ENCODE results near the gene CORO2A.
A peak's percentile ranks its signal among the peaks of the same experiment; 100 is the strongest.

The CORO2A gene

GRCh38 chr9:98206754-98207153, 14.3 kb upstream of the CORO2A start:
- Histone ChIP-seq H3K27me3 (ENCODE audit: insufficient read depth, low read length) (no peaks in the 10 kb centered on the region), H3K27ac (ENCODE audit: low read depth, low read length) (no peak overlapping the region), H3K4me1 (ENCODE audit: insufficient read depth, low read length) (peaks cover 4% of the 10 kb centered on the region), H3K4me3 (ENCODE audit: low read length) (no peak overlapping the region), H3K9me3 (ENCODE audit: insufficient read depth, low read depth, low read length) (0 out of 2 replicates have a peak, but pooled peaks cover 4% of the 10 kb centered on the region), H3K9ac (ENCODE audit: low read depth, low read length) (no peak overlapping the region), H3K36me3 (ENCODE audit: insufficient read depth, low read length) (peaks cover 14% of the 10 kb centered on the region; the same call in 1 of the 2 replicates)
- 63% methylated on average over 2 of the region's 2 CpGs for WGBS

GRCh38 chr9:98204692-98205091, 12.3 kb upstream of the CORO2A start:
- peaks cover 14% of the 10 kb centered on the region; the same call in 1 of the 2 replicates for H3K36me3 ChIP-seq (ENCODE audit: insufficient read depth, low read length)
- H3K27ac ChIP-seq (ENCODE audit: low read depth, low read length), result no peak overlapping the region
- 0 out of 2 replicates have a peak, but pooled peaks cover 4% of the 10 kb centered on the region for H3K9me3 ChIP-seq (ENCODE audit: insufficient read depth, low read depth, low read length)
- no peaks in the 10 kb centered on the region for H3K27me3 ChIP-seq (ENCODE audit: insufficient read depth, low read length)
- whole genome bisulfite sequencing, result 81% methylated on average over 4 of the region's 4 CpGs
- H3K9ac ChIP-seq (ENCODE audit: low read depth, low read length), result no peak overlapping the region
- no peak overlapping the region for H3K4me3 ChIP-seq (ENCODE audit: low read length)
- peaks cover 7% of the 10 kb centered on the region for H3K4me1 ChIP-seq (ENCODE audit: insufficient read depth, low read length)

- Histone ChIP-seq H3K4me3 (ENCODE audit: low read length) (no peak overlapping the region), H3K27me3 (ENCODE audit: insufficient read depth, low read length) (no peaks in the 10 kb centered on the region), H3K9me3 (ENCODE audit: insufficient read depth, low read depth, low read length) (no peaks in the 10 kb centered on the region), H3K9ac (ENCODE audit: low read depth, low read length) (no peak overlapping the region), H3K4me1 (ENCODE audit: insufficient read depth, low read length) (peaks cover 13% of the 10 kb centered on the region), H3K36me3 (ENCODE audit: insufficient read depth, low read length) (peaks cover 3% of the 10 kb centered on the region; the same call in 1 of the 2 replicates), H3K27ac (ENCODE audit: low read depth, low read length) (no peak overlapping the region)
- 87% methylated on average over 7 of the region's 7 CpGs for whole genome bisulfite sequencing
Observed at GRCh38 chr9:98203153-98203552, 10.7 kb upstream of the CORO2A start.

- 92% methylated on average over 5 of the region's 5 CpGs for WGBS
- Histone ChIP-seq H3K27me3 (ENCODE audit: insufficient read depth, low read length) (no peaks in the 10 kb centered on the region), H3K9ac (ENCODE audit: low read depth, low read length) (no peak overlapping the region), H3K4me3 (ENCODE audit: low read length) (no peak overlapping the region), H3K27ac (ENCODE audit: low read depth, low read length) (no peak overlapping the region), H3K36me3 (ENCODE audit: insufficient read depth, low read length) (no peaks in the 10 kb centered on the region), H3K9me3 (ENCODE audit: insufficient read depth, low read depth, low read length) (no peaks in the 10 kb centered on the region), H3K4me1 (ENCODE audit: insufficient read depth, low read length) (peaks cover 13% of the 10 kb centered on the region)
Observed at GRCh38 chr9:98202252-98202651, 9.8 kb upstream of the CORO2A start.

- Histone ChIP-seq H3K9ac (ENCODE audit: low read depth, low read length) (no peak overlapping the region), H3K27ac (ENCODE audit: low read depth, low read length) (no peak overlapping the region), H3K27me3 (ENCODE audit: insufficient read depth, low read length) (no peaks in the 10 kb centered on the region), H3K4me3 (ENCODE audit: low read length) (no peak overlapping the region), H3K4me1 (ENCODE audit: insufficient read depth, low read length) (peaks cover 12% of the 10 kb centered on the region), H3K36me3 (ENCODE audit: insufficient read depth, low read length) (no peaks in the 10 kb centered on the region), H3K9me3 (ENCODE audit: insufficient read depth, low read depth, low read length) (no peaks in the 10 kb centered on the region)
- WGBS, result 93% methylated on average over 7 of the region's 7 CpGs
Observed at GRCh38 chr9:98201749-98202148, 9.3 kb upstream of the CORO2A start.

GRCh38 chr9:98201102-98201501, 8.7 kb upstream of the CORO2A start:
- no peaks in the 10 kb centered on the region for H3K9me3 ChIP-seq (ENCODE audit: insufficient read depth, low read depth, low read length)
- H3K4me3 ChIP-seq (ENCODE audit: low read length), result no peak overlapping the region
- H3K9ac ChIP-seq (ENCODE audit: low read depth, low read length), result no peak overlapping the region
- H3K27me3 ChIP-seq (ENCODE audit: insufficient read depth, low read length), result no peaks in the 10 kb centered on the region
- 92% methylated on average over 6 of the region's 6 CpGs for WGBS
- no peak overlapping the region for H3K27ac ChIP-seq (ENCODE audit: low read depth, low read length)
- no peaks in the 10 kb centered on the region for H3K36me3 ChIP-seq (ENCODE audit: insufficient read depth, low read length)
- peaks cover 9% of the 10 kb centered on the region for H3K4me1 ChIP-seq (ENCODE audit: insufficient read depth, low read length)

GRCh38 chr9:98199388-98200033, 7.1 kb upstream of the CORO2A start:
- H3K27me3 ChIP-seq (ENCODE audit: insufficient read depth, low read length), result no peaks in the 10 kb centered on the region
- H3K4me1 ChIP-seq (ENCODE audit: insufficient read depth, low read length), result peaks cover 9% of the 10 kb centered on the region; the same call in 1 of the 2 replicates
- H3K27ac ChIP-seq (ENCODE audit: low read depth, low read length), result no peak overlapping the region
- no peaks in the 10 kb centered on the region for H3K36me3 ChIP-seq (ENCODE audit: insufficient read depth, low read length)
- WGBS, result 85% methylated on average over 20 of the region's 20 CpGs
- no peak overlapping the region for H3K4me3 ChIP-seq (ENCODE audit: low read length)
- no peak overlapping the region for H3K9ac ChIP-seq (ENCODE audit: low read depth, low read length)
- H3K9me3 ChIP-seq (ENCODE audit: insufficient read depth, low read depth, low read length), result no peaks in the 10 kb centered on the region

- Histone ChIP-seq H3K27me3 (ENCODE audit: insufficient read depth, low read length) (peaks cover 7% of the 10 kb centered on the region; the same call in 1 of the 2 replicates), H3K36me3 (ENCODE audit: insufficient read depth, low read length) (no peaks in the 10 kb centered on the region), H3K9ac (ENCODE audit: low read depth, low read length) (no peak overlapping the region), H3K4me1 (ENCODE audit: insufficient read depth, low read length) (peaks cover 19% of the 10 kb centered on the region), H3K27ac (ENCODE audit: low read depth, low read length) (no peak overlapping the region), H3K4me3 (ENCODE audit: low read length) (no peak overlapping the region), H3K9me3 (ENCODE audit: insufficient read depth, low read depth, low read length) (no peaks in the 10 kb centered on the region)
- 85% methylated on average over 4 of the region's 4 CpGs for WGBS
Observed at GRCh38 chr9:98195671-98196070, 3.2 kb upstream of the CORO2A start.

- H3K9me3 ChIP-seq (ENCODE audit: insufficient read depth, low read depth, low read length), result no peaks in the 10 kb centered on the region
- H3K4me3 ChIP-seq (ENCODE audit: low read length), result peak overlapping the region; percentile 57
- peaks cover 7% of the 10 kb centered on the region; the same call in 1 of the 2 replicates for H3K27me3 ChIP-seq (ENCODE audit: insufficient read depth, low read length)
- H3K9ac ChIP-seq (ENCODE audit: low read depth, low read length), result no peak overlapping the region
- H3K27ac ChIP-seq (ENCODE audit: low read depth, low read length), result no peak overlapping the region
- H3K4me1 ChIP-seq (ENCODE audit: insufficient read depth, low read length), result peaks cover 10% of the 10 kb centered on the region; the same call in 1 of the 2 replicates
- WGBS, result 62% methylated on average over 4 of the region's 8 CpGs
- H3K36me3 ChIP-seq (ENCODE audit: insufficient read depth, low read length), result no peaks in the 10 kb centered on the region
Observed at GRCh38 chr9:98193336-98193944, 1.0 kb upstream of the CORO2A start.

GRCh38 chr9:98191671-98192502, 550 bp downstream of the CORO2A start:
- Histone ChIP-seq H3K27me3 (ENCODE audit: insufficient read depth, low read length) (peaks cover 7% of the 10 kb centered on the region; the same call in 1 of the 2 replicates), H3K9ac (ENCODE audit: low read depth, low read length) (peak overlapping the region; percentile 59), H3K36me3 (ENCODE audit: insufficient read depth, low read length) (no peaks in the 10 kb centered on the region), H3K27ac (ENCODE audit: low read depth, low read length) (no peak overlapping the region), H3K4me3 (ENCODE audit: low read length) (peak overlapping the region; percentile 57), H3K4me1 (ENCODE audit: insufficient read depth, low read length) (peaks cover 14% of the 10 kb centered on the region; the same call in 1 of the 2 replicates), H3K9me3 (ENCODE audit: insufficient read depth, low read depth, low read length) (no peaks in the 10 kb centered on the region)
- 6% methylated on average over 46 of the region's 47 CpGs for WGBS

- H3K4me3 ChIP-seq (ENCODE audit: low read length), result peak overlapping the region; percentile 57
- WGBS, result 67% methylated on average over 5 of the region's 5 CpGs
Observed at GRCh38 chr9:98191181-98191608, 1.2 kb downstream of the CORO2A start.

More at GRCh38 chr9:98191181-98191608, 1.2 kb downstream of the CORO2A start:
- peaks cover 14% of the 10 kb centered on the region; the same call in 1 of the 2 replicates for H3K4me1 ChIP-seq (ENCODE audit: insufficient read depth, low read length)
- H3K27ac ChIP-seq (ENCODE audit: low read depth, low read length), result no peak overlapping the region
- peaks cover 7% of the 10 kb centered on the region; the same call in 1 of the 2 replicates for H3K27me3 ChIP-seq (ENCODE audit: insufficient read depth, low read length)
- H3K9me3 ChIP-seq (ENCODE audit: insufficient read depth, low read depth, low read length), result no peaks in the 10 kb centered on the region
- no peaks in the 10 kb centered on the region for H3K36me3 ChIP-seq (ENCODE audit: insufficient read depth, low read length)
- no peak overlapping the region for H3K9ac ChIP-seq (ENCODE audit: low read depth, low read length)
